Measurements from ENCODE around the gene DIP2A.
A peak's percentile ranks its signal among the peaks of the same experiment; 100 is the strongest.

The DIP2A gene

DNA sequence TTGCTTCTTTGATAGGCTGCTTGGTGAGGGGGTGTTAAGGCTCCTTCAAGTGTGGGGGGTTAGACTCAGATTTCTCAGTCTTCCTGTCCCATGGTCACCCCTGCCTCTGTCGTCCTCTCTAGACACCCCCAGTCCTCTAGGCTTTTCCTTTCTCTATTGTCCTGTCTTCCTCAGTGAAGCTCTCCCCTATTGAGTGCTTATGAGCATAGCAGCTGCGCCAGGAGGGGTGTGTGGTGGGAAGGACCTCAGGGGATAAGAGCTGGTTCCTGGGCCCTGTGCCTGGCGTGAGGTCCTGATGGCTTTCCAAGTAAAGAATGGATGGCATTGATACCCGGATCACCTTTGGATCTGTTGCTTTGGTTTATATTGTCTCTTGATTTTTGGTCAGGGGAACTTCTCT is 69.1 kb downstream of the DIP2A start:
- no peak for DNase-seq (ENCODE audit: low read depth)

DNA sequence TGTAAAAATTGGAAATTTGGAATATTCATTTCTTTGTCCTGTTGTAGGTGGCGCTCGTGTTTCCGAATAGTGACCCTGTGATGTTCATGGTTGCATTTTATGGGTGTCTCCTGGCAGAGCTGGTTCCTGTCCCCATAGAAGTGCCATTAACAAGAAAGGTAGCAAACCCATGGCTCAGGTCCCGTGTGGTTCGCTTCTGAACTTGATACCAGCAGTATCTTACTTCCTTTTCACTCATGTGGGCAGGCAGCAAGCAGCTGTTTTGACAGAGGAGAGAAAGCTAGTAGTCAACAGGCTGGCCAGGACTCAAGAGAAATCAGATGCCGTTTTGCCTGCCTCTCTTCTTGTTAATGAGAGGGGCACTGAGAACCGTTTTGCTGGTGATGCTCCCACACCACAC is 73.4 kb downstream of the DIP2A start:
- no peak for DNase-seq (ENCODE audit: low read depth)

DNA sequence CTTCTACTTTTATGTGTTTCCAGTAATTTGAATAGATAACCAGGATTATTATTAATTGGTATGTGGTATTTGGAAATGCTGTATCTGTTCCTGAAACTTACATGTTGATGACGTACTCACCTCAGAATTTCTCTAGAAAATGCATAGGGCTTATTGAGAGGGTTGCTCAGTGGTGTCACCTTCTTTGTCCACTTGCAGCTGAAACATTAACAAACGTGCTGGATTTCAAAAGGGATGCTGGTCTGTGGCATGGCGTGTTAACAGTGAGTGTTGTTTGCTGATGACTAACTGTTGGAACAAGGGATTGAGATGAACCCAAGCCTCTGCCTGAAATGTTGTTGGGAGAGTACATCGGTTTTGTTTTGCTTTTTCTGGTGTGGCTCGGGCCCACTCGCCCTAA is 78.3 kb downstream of the DIP2A start:
- no peak for DNase-seq (ENCODE audit: low read depth)

DNA sequence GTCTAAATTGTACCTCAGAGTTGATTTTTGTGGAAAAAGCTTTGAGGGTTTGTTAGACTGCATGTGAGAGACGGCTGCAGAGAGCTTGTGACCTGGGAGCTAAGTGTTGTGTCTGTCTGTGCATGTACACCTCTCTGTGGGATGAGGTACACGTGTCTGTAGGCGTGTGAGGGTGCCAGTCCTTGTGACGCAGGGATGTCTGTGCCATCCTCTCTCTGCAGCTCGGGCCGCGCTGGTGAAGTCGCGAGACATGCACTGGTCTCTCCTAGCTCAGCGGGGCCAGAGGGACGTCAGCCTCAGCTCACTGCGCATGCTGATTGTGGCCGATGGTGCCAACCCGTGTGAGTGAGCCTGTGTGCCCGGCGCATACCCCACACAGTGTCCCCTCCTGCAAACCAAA is 79.6 kb downstream of the DIP2A start:
- DNase-seq (ENCODE audit: low read depth) = no peak

DNA sequence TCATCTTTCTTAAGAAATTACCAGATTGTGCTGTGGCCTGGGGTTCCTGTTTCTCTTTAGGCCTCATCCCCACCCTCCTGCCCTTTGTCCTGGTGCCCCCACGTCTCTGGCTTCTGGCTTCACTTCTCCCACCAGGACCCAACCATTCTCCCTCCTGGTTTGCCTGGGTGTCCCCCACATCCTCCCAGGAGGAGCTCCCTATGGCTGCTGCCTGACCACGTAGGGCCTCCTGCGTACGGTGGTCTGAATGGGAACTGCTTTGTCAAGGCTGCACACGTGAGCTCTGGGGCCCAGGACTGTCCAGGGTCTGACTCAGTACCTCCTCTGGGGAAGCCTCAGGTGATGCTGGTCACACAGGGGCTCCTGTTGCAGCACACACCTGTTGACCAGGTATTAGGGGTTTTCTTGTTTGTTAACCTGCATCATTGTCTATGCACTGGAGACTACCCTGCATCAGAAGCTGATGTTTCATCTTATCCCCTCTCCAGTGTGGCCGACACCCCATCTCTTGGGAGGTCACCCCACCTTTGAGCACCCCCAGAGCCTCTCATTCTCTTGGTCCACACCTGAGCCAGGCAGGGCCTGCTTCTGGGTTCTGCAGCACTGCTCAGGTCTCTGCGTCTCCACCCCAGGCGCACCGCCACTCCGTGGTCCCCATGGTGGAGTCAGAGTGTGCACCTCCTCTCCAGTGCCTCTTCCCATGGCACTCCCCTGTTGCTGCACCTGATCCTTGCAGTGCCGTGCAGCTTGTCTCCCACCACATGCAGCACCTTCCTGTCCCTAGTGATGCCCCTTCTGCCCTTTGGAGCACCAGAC is 80.4 kb downstream of the DIP2A start:
- DNase-seq (ENCODE audit: low read depth) = no peak

DNA sequence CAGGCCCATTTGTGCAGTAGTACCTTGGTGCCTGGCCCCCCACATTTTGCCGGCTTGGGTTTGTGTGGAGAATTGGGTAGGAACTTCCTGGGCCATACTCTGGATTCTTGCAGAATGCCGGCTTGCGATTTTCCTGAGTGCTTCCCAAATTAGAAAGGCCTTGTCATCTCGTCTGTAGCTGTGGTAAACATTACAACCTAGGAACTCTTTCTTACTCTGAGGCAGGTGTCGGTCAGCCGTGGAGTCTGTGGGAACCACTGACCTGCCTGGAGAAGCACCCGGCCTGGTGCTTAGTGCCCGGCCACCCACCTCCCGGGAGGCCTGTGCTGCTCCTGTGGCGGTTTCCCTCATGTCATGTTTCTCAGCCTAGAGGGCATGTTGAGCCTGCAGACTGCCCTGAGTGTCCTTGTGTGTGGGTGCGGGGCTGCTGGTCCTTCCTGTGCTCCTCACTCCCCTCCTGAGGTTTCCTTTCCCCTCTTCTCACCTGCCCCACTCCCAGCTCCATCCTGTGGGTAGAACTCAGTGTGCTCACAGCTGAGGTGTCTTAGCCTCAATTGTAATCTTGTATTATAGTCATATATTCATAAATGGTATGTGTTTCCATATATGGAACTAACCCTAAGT is 81.5 kb downstream of the DIP2A start:
- DNase-seq (ENCODE audit: low read depth) = no peak

DNA sequence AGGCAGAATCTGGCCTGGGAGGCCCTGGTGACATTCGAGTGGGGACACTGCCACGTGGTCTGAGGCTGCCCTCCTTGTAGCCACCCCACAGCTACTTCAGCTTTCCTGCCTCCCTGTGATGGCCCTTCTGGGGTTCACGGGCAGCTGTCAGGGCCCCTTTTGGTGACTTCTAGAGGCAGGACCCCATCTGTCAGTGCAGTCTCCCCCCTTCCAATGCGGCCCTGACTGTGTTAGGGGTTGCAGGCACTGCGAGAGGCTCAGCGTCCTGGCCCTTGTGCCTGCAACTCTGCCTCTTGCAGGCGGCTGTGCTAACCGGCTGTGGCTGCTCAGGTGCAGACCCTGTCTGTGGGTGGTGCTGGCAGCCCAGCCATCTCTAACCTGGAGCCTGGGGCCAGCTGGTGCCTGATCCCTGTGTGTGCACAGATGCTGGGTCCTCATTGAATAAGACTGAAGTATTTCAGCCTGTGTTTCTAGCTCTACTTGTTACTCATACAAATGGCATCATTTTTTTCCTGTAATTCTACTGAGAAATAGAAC is 84.0 kb downstream of the DIP2A start:
- no peak for DNase-seq (ENCODE audit: low read depth)

DNA sequence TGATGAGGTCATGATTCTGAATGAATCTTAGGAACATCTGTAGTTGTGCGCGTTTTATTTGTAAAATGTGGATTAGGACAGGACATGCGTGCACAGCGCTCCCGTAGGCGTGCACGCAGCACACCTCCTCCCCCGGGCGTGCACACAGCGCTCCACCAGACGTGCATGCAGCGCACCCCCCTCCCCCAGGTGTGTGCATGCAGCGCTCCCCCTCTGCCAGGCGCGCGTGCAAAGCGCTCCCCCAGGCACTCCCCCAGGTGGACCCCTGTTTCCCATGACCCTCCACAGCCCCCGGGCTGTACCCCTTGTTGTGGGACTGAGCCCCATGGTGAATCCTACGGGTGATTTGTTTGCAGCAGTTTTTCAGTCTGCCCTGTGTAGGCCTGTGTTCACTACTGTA is 84.6 kb downstream of the DIP2A start:
- no peak for DNase-seq (ENCODE audit: low read depth)

DNA sequence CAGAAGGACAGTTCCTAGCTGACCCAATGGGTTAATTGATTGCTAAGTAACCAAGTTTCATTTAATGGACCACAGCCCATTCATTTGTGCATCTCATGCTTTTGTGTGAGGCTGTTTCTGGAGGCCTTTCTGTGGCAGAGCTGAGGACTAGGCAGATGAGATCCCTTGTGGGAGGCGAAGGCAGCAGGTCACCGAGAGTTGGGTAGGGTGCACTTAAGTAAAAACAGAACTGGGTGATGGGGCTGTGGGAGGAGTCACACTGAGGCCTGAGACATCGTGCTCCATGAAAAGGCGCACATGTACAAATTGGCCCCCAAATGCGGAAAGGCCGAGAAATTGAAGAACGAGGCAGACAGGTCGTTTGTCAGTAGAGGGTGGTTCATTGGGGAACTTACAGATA is 85.3 kb downstream of the DIP2A start:
- no peak for DNase-seq (ENCODE audit: low read depth)

DNA sequence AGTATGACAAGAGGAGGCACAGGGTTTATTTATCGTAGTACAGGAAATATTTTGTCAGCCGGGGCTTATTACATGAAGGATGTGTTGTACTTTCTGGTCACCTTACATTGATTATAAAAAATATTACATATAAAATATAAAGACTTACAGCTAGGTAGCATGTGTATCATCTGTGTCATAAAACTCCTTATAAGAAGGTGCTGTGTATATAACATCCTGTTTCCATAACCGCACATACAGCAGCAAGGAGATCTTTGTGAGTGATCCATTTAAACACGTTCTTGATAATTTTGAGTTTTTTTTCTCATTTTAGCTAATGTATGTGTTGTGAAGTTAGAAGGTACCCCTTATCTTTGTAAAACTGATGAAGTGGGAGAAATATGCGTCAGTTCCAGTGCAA is 86.1 kb downstream of the DIP2A start:
- no peak for DNase-seq (ENCODE audit: low read depth)

DNA sequence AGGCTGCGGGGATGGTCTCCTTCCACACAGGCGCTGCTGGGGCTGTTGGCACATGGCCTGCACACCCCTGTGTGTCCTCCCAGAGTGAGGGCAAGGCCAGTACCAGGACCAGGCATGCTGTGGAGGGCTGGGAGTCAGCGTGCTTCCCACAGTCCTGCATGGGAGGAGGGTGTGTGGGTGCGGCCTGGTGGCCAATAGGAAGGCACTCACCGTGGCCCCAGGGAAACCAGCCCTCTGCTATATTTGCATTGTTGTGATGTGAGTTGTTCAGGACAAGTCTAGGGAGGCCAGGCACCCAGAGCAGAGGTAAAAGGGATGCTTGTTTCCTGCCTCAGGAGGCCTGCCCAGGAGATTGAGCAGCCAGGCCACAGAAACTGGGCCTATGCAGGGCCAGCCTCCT is 86.7 kb downstream of the DIP2A start:
- DNase-seq (ENCODE audit: low read depth) = no peak

DNA sequence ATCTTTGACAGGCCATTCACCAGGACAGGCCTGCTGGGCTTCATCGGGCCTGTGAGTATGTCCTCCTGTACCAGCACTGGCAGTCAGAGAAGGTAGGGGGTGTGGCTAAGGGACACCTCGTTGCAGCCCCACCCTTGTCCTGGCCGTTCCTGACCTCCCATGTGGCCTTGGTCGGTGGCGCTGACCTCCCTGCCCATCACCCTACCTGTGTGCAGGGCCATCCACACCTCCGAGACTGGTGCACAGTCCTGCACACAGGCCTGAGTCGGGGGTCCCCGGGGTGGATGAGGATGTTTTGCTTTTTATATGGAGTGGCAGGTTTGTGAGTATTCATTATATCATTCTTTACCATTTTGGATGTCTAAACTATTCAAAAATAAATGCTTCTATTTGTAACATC is 87.2 kb downstream of the DIP2A start:
- DNase-seq (ENCODE audit: low read depth) = no peak

DNA sequence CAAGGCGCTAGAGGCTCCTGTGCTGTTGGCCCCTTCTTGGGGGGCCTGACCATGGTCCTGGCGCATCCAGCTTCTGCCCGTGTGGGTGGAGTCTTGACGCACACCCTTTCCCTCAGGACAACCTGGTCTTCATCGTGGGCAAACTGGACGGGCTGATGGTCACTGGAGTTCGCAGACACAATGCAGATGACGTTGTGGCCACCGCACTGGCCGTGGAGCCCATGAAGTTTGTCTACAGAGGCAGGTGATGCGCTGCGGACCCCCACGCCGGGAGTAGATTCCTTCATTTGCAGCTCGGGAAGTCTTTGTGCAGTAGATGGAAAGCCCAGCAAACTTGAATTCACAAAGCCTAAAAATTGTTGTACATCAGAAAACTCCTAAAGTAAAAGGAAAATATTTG is 88.1 kb downstream of the DIP2A start:
- DNase-seq (ENCODE audit: low read depth) = no peak

DNA sequence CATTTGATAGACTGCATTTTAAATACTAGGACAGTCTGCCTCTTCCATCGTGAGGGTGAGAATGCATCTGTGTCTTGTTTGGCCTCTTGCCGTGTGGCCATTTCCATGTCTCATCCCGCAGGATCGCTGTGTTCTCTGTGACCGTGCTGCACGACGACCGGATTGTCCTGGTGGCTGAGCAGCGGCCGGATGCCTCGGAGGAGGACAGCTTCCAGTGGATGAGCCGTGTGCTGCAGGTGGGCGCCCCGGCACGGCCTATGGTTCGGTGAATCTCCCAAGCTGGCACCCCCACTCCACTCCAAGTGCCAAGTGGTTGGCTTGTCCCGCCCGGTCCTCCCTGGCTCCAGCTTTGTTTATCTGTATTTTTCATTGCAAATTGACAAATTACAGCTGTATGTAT is 91.0 kb downstream of the DIP2A start:
- DNase-seq (ENCODE audit: low read depth) = no peak

DNA sequence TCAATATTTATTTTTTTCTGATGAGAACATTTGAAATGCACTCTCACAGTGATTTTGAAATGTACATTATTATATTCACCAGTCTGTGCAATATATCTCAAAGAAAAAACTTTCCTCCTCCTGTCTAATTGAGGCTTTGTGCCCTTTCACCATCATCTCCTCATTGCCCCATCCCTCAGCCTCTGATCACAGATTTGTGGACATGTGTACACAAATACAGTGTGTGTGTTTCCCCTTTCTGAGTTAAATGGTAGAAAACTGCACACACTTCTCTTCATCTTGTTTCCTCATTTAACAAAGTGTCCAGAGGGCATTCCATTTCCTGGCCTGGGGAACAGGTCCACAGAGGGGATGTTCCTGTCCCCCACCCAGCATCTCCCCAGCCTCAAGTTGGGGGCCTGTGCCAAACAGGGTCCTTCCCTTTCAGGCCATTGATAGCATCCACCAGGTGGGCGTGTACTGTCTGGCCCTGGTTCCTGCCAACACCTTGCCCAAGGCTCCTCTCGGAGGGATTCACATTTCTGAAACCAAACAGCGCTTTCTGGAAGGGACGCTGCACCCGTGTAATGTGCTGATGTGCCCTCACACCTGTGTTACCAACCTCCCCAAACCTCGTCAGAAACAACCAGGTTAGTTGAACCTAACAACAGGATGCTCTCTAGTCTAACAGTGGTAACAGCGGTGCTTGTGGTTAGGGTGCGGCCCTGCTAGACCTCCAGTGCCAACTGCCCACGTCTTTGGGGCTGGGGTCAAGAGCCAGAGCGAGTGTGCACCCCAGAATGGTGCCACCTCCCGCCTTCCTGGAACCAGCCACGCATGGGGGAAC is 91.6 kb downstream of the DIP2A start:
- DNase-seq (ENCODE audit: low read depth) = no peak

DNA sequence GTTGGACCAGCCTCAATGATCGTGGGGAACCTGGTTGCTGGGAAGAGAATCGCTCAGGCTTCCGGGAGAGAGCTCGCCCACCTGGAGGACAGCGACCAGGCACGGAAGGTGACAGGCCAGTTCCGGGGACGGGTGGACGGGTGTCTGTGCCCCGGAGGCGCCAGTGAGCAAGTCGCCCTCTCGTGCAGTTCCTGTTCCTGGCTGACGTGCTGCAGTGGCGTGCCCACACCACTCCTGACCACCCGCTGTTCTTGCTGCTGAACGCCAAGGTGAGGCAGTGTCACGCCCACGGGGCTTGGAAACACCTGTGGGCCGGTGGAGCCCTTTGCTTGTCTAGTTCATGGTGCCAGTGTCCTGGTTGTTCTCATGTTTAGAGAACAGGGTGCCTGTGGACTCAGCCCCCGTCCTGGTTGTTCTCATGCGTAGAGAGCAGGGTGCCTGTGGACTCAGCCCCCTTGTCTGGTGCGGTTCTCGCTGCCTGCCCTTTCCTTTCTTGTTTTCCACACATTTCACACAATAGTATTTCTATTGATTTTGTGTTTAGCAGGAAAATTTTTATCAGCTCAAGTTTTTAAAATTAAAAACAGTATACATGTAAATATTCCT is 93.0 kb downstream of the DIP2A start:
- DNase-seq (ENCODE audit: low read depth) = peak; percentile 26

DNA sequence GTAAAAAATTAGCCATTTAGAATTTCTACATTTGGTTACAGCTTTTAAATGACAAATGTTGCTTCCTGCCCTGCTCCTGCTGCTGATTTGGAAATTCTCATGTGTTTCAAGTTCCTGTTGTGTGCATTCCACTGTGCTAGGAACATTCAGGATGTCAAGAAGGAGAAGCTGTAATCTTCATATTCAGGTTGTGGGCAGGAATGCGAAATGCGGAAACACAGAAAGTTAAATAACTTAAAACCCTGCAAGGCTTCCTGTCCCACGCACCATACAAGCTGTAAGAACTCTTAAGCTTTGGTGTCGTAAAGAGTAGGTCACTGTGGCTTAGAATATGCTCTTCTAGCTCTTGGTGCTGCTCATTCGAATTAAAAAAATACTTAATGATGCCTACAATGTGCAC is 93.6 kb downstream of the DIP2A start:
- DNase-seq (ENCODE audit: low read depth) = no peak

DNA sequence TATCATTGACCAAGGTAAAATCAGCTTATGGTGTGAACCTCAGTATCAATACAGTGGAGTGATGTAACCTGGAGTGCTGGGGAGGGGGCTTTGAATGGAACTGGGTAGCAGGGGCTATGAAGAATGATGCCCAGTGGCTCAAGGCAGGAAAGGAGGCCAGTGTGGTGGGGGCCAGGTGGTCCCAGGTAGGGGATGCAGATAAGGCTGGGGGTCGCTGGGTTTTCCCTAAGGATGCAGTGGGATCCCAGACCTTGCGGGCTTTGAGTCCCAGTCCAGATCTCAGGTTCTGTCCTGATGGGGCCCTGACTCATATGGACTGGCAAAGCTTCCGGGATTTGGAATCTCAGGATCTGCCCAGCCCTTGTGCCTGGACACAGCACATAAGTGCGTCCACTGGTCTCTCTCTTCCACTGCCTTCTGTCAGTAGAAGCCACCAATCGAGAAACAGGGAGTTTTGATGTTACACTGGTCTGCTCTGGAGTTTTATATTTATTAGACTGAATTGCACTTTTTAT is 94.2 kb downstream of the DIP2A start:
- no peak for DNase-seq (ENCODE audit: low read depth)

DNA sequence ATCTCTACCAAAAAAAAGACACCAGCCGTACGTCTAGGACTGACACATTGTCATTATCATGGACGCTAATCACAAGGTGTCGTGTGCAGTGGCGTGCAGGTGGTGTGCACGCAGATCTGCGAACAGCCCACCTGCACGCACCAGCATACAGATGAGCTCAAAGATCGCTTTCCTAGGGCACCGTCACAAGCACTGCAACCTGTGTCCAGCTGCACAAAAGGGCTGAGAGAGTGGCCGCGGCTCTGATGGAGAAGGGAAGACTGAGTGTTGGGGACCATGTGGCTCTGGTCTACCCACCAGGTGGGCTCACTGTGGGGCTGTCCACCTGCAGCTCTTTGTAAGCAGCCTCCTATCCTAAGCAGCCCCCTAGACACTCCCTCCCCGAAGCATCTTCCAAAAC is 95.3 kb downstream of the DIP2A start:
- DNase-seq (ENCODE audit: low read depth) = no peak

DNA sequence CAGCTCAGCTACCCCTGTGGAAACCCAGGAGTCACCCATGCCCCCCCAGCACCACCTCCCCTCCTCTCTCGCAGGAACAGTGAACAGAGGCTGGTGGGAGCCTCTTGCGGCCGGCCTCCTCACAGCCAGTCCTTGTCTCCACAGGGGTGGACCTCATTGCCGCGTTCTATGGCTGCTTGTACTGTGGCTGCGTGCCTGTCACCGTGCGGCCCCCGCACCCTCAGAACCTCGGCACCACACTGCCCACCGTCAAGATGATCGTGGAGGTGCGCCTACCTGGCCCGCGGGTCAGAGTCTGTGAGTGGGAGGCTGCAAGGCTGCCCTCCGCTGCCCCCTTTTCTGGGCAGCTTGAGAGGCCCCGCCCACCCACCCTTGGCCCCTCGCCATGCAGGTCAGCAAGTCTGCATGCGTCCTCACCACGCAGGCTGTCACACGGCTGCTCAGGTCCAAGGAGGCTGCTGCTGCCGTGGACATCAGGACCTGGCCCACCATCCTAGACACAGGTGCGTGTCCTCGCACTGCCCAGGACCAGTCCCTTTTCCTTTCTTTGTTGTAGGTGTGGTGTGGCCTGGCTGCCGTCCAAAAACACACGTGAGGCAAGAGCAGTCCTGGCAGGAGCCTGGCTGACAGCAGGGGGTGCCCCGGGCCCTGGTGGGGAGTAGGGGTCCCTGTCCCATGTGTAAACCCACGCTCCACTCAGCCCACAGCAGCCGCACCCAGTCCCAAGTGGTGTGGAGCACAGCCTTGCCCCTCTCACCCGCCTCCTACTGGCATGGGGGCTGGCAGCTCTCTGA is 95.9 kb downstream of the DIP2A start:
- no peak for DNase-seq (ENCODE audit: low read depth)

DNA sequence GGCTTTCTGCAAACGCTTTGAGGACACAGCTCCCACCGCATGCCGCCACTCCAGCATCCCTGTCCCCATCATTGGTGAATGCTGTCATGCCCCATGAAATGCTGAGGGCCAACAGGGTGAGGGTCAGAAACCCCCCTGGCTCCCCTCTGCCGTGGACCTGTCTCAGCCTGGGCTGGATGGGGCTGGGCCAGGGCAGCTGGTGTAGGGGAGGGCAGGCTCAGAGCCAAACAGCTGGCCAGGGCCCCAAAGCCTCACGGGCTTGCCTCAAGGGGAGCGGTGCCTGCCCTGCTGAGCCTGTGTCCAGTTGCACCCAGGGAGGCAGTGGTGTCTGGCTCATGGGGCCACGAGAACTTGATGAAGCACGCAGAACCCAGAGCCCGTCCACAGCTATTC is 96.5 kb downstream of the DIP2A start:
- no peak for DNase-seq (ENCODE audit: low read depth)
